NOMO-1 treated with DMSO at 0.1 percent for 48 hours (cell line): ENCODE results near the gene ANKEF1.

Source experiments
- DNase-seq: peaks from one replicate; lab custom pipeline; 2025; ENCODE audit not compliant: unreplicated experiment; lab: John Stamatoyannopoulos, UW

The ANKEF1 gene

DNA sequence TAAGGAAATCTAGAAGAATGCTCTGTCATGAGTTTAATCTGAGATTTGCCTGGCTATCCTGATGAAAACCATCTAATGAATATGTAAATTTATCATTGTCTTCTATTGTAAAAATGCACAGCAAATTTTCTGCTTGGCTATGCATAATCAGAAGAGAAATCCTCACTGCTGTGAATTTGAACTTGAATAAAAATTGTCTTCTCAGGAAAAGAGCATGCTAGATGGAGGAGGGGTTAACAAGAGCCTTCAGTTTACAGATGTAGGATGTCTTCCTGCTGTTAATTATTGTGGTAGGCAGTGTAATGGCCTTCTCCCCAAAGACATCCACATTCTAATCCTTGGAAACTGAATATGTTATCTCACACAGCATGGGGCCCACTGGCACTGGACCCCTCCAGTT lies 45.8 kb downstream of the ANKEF1 start:
- no peak for DNase-seq

DNA sequence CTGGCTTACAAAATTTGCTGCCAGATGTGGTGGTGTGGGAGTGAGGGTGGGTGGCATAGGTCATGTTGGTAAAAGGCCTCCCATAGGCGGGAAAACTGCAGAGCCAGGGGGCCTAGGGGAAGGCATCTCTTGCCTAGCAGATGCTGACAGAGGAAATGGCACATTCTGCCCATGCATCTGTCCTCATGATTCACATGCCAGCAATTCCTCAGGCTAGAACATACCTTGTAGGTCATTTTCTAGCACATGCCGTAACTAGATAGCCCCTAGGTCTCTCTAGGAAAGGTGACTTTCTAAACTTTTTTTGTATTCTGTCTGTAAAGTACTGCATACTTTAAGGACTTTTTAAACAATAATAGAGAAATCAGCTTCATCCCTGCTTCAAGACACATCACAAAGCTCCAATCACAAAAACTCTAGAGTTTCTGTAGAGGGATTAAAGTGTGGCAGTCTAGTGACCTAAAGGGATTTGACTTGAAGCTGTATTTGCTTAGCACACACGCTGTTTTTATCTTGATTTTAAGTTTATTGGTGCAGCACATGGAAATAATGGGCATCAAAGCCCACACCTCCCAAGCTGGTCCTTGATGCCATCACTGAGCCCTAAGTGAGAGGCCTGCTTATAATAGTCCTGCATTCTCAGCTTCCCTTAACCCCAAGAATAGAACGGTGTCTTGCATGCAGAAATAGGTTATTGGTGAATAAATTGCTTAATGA lies 55.2 kb downstream of the ANKEF1 start:
- no peak for DNase-seq

DNA sequence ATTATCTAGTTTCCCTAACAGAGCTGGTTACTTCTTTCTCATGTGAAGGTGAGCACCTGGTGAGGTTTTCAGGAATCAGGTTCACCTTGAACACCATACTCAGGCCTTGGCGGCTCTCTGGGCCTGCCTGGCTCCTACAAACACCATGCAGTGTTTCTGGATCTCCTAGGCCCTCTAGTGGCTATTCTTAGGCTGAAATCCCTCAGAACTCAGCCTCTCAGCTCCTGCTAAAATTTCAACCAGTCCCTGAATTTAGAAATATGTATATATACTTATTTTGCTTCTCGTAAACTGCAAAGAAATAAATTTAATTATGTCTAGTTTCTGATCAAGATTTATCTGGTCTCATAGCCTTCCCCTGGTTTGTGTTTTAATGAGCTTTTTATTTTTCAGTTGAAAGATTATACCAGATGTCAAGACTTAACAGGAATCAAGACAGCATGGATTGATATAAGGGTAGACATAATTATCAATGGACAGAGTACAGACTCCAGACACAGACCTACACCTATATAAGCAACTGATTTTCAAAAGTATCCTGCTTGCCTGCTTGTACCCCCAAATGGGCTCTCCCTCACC lies 55.9 kb downstream of the ANKEF1 start:
- peak; percentile 38 for DNase-seq

DNA sequence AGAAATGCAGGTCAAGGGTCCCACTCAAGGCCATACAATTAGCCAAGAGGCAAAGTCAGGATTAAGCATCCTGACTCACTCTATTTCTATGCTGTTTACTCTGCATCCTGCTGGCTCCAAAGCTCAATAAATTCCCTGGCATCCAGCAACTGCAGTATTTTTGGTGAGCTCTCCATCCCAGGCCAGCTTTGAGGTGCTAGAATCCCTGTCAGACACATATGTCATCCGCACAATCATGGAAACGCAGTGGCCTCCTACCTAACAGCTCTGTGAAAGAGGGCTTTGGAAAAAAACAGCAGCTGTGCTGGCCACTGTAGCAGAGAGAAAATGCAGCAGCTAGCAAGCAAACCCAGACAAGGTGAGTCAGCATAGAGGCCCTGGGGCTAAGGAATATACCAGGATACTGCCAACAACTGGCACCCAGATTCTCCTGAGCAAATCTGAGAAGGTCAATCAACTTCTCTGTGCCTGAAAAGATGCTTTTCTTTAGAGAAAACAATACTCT lies 58.4 kb downstream of the ANKEF1 start:
- DNase-seq: no peak

DNA sequence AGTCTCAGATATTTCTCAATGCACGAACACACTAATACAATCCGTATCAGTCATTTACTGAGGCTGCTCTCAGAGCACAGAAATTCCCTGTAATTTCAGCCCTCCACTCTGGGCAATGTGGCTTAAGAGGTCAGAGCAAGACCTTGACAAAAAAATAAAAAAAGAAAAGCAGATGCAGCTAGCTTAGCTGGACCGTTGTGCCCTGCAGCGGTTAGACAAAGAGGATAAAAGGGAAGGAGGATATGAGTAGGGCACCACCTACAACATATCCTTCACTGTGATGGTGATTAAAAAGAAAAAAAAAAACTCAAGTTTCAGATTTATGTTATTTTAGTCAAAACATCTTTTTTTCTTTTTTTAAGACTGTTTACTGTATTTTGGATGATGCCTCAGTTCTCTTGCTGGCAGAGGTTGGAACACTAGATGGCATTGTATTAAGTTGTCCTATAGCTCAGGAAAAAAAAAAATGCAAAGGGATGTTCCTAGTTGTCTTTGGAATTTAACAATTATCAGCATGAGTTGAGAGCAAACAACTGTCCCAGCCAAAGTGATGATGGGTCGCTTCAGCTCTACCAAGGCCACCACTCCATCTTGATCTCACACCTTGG lies 59.9 kb downstream of the ANKEF1 start:
- DNase-seq: no peak

DNA sequence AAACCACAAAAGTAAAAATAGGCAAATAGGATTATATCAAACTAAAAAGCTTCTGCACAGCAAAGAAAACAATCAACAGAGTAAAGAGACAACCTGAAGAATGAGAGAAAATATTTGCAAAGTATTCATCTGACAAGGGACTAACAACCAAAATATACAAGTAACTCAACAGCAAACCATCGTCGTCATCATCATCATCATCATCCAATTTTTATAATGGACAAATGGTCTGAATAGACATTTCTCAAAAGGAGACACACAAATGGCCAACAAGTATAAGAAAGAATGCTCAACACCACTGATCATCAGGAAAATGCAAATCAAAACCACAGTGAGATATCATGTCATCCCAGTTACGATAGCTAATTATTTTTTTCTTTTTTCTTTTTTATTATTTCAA lies 62.0 kb downstream of the ANKEF1 start:
- no peak for DNase-seq

DNA sequence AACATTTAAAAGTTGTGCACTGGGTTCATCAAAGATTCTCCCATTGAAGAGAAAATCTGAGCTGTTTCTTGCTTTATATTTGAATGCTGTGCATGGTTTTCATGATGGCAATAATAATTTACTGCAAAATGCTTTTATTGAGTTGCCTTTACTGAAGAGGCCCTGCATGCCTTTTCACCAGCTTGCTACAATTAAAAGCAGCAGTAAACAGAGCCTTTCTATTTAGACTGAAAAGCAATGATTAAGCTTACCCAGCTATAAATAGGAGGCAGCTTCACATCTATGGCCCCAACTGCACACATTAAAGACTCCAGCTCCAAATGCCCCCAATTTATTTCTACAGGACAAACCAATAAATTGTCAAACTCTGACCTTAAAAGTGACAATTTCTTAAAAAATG lies 70.3 kb downstream of the ANKEF1 start:
- peak; percentile 34 for DNase-seq
